ENCODE data around the gene SIRT6.

DNA sequence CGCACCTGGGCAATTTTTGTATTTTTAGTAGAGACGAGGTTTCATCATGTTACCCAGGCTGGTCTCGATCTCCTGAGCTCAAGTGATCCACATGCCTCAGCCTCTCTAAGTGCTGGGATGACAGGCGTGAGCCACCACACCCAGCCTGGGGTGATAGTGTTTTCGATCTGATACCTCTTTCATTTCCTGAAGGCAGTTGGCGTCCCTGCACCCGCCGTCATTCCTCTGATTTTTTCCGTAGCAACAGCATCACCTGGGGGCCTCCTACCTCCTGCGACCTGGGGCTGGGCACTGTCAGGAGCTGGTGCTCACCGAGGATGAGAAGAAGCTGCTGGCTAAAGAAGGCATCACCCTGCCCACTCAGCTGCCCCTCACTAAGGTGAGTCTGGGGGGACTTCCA, 18.1 kb downstream of the SIRT6 start:
- TF ChIP-seq, protein P1, sequence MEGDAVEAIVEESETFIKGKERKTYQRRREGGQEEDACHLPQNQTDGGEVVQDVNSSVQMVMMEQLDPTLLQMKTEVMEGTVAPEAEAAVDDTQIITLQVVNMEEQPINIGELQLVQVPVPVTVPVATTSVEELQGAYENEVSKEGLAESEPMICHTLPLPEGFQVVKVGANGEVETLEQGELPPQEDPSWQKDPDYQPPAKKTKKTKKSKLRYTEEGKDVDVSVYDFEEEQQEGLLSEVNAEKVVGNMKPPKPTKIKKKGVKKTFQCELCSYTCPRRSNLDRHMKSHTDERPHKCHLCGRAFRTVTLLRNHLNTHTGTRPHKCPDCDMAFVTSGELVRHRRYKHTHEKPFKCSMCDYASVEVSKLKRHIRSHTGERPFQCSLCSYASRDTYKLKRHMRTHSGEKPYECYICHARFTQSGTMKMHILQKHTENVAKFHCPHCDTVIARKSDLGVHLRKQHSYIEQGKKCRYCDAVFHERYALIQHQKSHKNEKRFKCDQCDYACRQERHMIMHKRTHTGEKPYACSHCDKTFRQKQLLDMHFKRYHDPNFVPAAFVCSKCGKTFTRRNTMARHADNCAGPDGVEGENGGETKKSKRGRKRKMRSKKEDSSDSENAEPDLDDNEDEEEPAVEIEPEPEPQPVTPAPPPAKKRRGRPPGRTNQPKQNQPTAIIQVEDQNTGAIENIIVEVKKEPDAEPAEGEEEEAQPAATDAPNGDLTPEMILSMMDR (IDR thresholded peaks at IDR 0.05) = no peak
- TF ChIP-seq POLR2AphosphoS5 (IDR thresholded peaks at IDR 0.05) (no peak), POLR2A (IDR thresholded peaks at IDR 0.05; ENCODE audit: low read depth) (no peak), EP300 (IDR thresholded peaks at IDR 0.05) (no peak)

All from esophagus muscularis mucosa (tissue), 4 donors.